Measurements from ENCODE around the gene TRIM29.

The TRIM29 gene

DNA sequence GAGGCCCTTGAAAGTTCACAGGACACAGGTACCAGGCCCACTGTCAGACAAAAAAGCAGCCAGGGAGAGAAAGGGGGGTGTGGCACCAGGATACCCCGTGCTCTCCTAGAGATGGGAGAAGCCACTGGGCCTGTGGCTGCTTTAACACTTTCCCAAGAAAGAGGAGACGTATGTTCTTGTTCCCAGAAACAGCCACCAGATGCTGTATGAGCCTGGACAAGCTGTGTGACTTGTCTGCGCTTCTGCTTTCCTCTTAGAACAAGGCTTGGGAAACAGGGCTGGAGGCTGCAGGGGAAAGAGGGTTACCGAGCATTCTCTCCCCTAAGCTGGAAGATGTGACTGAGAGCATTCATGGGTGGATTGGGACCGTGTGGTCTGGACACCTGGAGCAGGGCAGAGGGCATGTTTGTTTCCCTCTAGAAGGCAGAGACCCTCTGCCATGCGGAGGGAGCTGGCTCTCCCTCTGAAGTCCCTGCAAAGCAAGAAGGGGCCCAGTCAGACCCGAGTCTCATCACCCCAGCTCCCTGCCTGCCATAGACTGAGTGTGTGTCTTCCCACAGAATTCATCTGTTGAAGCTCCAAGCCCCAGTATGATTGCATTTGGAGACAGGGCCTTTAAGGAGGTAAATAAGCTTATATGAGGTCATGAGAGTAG, 74.1 kb downstream of the TRIM29 start:
- no peak for DNase-seq (ENCODE audit: low read depth, low spot score)

- no peak for DNase-seq (ENCODE audit: low read depth, low spot score)
These were observed 75.4 kb downstream of the TRIM29 start for GRCh38 chr11:120062561-120062930.

DNA sequence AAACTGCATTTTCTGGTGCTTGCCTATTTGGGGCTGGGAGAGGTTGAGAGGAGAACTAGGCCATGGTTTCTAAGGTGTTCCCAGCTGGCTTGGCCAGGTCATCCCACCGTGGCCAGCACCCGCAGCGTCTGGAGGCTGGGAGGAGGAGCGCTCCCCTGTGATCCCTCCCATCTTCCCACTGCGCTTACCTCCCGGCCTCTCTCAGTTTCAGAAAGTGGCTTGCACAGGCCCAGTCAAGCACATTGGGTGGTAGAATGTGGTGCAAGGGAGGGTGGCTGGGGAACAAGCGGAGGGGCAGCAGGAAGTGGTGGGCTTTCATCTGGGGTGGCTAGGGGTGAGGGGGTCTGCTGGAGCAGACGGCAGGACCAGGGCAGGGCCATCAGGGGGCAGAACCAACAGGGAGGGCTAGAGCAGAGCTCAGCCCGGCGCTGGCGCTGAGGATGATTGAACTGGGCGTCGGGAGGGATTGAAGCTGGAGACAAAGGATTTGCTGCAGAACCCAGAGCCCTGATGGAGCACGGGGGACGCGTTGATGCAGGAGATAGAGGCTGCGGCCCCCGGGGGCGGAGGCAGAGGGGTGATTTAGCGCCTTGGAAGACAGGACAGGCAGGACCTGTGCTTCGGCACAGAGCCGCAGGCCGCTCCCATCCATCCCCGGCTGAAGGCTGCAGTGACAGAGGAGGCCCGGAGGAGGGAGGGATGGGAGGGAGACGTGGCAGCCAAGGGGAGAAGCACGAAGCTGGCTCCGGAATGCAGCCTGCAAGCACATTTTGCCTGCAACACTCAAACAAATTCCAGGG, 76.0 kb downstream of the TRIM29 start:
- no peak for DNase-seq (ENCODE audit: low read depth, low spot score)
